ENCODE measurements around the gene REG3A. TPM values are rescaled to one million over a fixed set of nuclear protein-coding genes. Genes with fewer than 3 reads are reported as not detected.

REG3A gene
- total and polyA plus RNA-seq, 2 of the 13 experiments (the other 11 are each of a cell fraction or from before 2014, with no cell fraction given), result 0.13 TPM; not detected in 1

- H3K4me1 ChIP-seq (ENCODE audit: insufficient read depth, low read length), result no peaks in the 10 kb centered on the region
- no peaks in the 10 kb centered on the region for H4K20me1 ChIP-seq (ENCODE audit: insufficient read depth, low read length)
- CTCF ChIA-PET (ENCODE audit: low intra/inter-chr PET ratio, low total read pairs), result no interaction called here
- no peaks in the 10 kb centered on the region for H3K36me3 ChIP-seq (replicated peaks in 1 of 2; ENCODE audit: control insufficient read depth in 1 of 2, insufficient read depth in 2 of 2, low read length in 2 of 2)
- BruUV-seq (replicated peaks), result no TSS peak
- no peak overlapping the region for H3K4me3 ChIP-seq (replicated peaks in 1 of 3; ENCODE audit: insufficient read depth in 1 of 3, low read depth in 2 of 3, low read length in 3 of 3)
- 14% methylated on average over 3 of the region's 3 CpGs for WGBS (ENCODE audit: low lambda C conversion rate)
- no peak overlapping the region for H3K27ac ChIP-seq (ENCODE audit: extremely low read length, insufficient read depth, low read length)
- in situ Hi-C loops (cut with HindIII; ENCODE audit: extremely low pct_ligation_motif_present, low pct_unique_long_range_greater_than_20kb), result no loop called here
- H3K9ac ChIP-seq (ENCODE audit: insufficient read depth, low read depth, low read length), result no peak overlapping the region
- no peaks in the 10 kb centered on the region for H3K79me2 ChIP-seq (ENCODE audit: insufficient read depth, low read length)
- H2AFZ ChIP-seq (ENCODE audit: low read length), result no peak overlapping the region
- FAIRE-seq (no peak), DNase-seq (ENCODE audit: low spot score) (no peak), ATAC-seq (no peak)
- H3K4me2 ChIP-seq (ENCODE audit: low read depth, low read length), result no peak overlapping the region
- POLR2A ChIA-PET, result no interaction called here
- no peaks in the 10 kb centered on the region for H3K9me3 ChIP-seq (ENCODE audit: low read length)
- intact Hi-C loops (cut with micrococcal nuclease; ENCODE audit: unreplicated experiment), result no loop called here
- no peak for TF ChIP-seq SAFB2 (CRISPR knock-in tag; IDR thresholded peaks at IDR 0.05; ENCODE audit: borderline replicate concordance, low read depth)
- peak; percentile 60; the same call in 1 of the 2 replicates for TF ChIP-seq CEBPB (IDR thresholded peaks at IDR 0.05; ENCODE audit: borderline replicate concordance, low read depth, low read length)
- H3K27me3 ChIP-seq (ENCODE audit: control insufficient read depth in 1 of 2, insufficient read depth in 2 of 2, low read length in 2 of 2), result no peaks in the 10 kb centered on the region
Observed at GRCh38 chr2:79112269-79112668, 47.3 kb downstream of the REG3A start.

Other genes starting within 250 kb of the REG3A start
- not detected in 2 replicates for gene REG3G, start 134.1 kb downstream of the REG3A start, total RNA-seq (2016; rRNA removed; fragmentation: Illumina TruSeq; extraction: Trizol)
- gene REG3G, start 134.1 kb downstream of the REG3A start, polyA plus RNA-seq (2011; rRNA removed), result not detected in 2 replicates
- not detected in 2 replicates for gene REG1B, start 71.8 kb downstream of the REG3A start, total RNA-seq (2016; rRNA removed; fragmentation: Illumina TruSeq; extraction: Trizol)
- not detected in 2 replicates for gene REG1B, start 71.8 kb downstream of the REG3A start, polyA plus RNA-seq (2011; rRNA removed)
- gene REG1A, start 39.3 kb downstream of the REG3A start, total RNA-seq (2016; rRNA removed; fragmentation: Illumina TruSeq; extraction: Trizol), result not detected in 2 replicates
- not detected in 2 replicates for gene REG1A, start 39.3 kb downstream of the REG3A start, polyA plus RNA-seq (2011; rRNA removed)

Measured in HepG2 (cell line).